SHP77 treated with DMSO at 0.1 percent for 48 hours (cell line): ENCODE data around the gene DOC2B.

ENCODE experiments used
- DNase-seq: peaks from one replicate; lab custom pipeline; 2025; lab: John Stamatoyannopoulos, UW

Gene DOC2B

GRCh38 chr17:162689-163088 lies 18.8 kb downstream of the DOC2B start:
- no peak for DNase-seq

- no peak for DNase-seq
Observed at GRCh38 chr17:161481-161880, 20.0 kb downstream of the DOC2B start.

GRCh38 chr17:160336-160735 lies 21.1 kb downstream of the DOC2B start:
- no peak for DNase-seq

GRCh38 chr17:159609-160008 lies 21.8 kb downstream of the DOC2B start:
- no peak for DNase-seq

GRCh38 chr17:158379-158778 lies 23.1 kb downstream of the DOC2B start:
- no peak for DNase-seq

GRCh38 chr17:157901-158300 lies 23.5 kb downstream of the DOC2B start:
- DNase-seq: no peak

- DNase-seq: no peak
Observed at GRCh38 chr17:156946-157345, 24.5 kb downstream of the DOC2B start.

GRCh38 chr17:156094-156621 lies 25.3 kb downstream of the DOC2B start:
- DNase-seq: no peak

- DNase-seq: no peak
Observed at GRCh38 chr17:155576-155975, 25.9 kb downstream of the DOC2B start.

GRCh38 chr17:153851-154250 lies 27.6 kb downstream of the DOC2B start:
- no peak for DNase-seq

- no peak for DNase-seq
Observed at GRCh38 chr17:152860-153420, 28.5 kb downstream of the DOC2B start.

- DNase-seq: no peak
Observed at GRCh38 chr17:151886-152859, 29.3 kb downstream of the DOC2B start.

- DNase-seq: no peak
Observed at GRCh38 chr17:151004-151403, 30.4 kb downstream of the DOC2B start.

- DNase-seq: no peak
Observed at GRCh38 chr17:149897-150584, 31.4 kb downstream of the DOC2B start.

- DNase-seq: no peak
Observed at GRCh38 chr17:149231-149630, 32.2 kb downstream of the DOC2B start.

GRCh38 chr17:148757-149156 lies 32.7 kb downstream of the DOC2B start:
- no peak for DNase-seq

GRCh38 chr17:147796-148740 lies 33.4 kb downstream of the DOC2B start:
- no peak for DNase-seq

- no peak for DNase-seq
Observed at GRCh38 chr17:146983-147761, 34.3 kb downstream of the DOC2B start.

- no peak for DNase-seq
Observed at GRCh38 chr17:146546-146945, 34.9 kb downstream of the DOC2B start.

- DNase-seq: no peak
Observed at GRCh38 chr17:145671-146541, 35.5 kb downstream of the DOC2B start.
